ENCODE results near the gene PDE4D.

GRCh38 chr5:59789894-59790293 is 103.6 kb downstream of the PDE4D start:
- TF ChIP-seq EP300 (IDR thresholded peaks at IDR 0.05) (no peak), CTCF (IDR thresholded peaks at IDR 0.05) (no peak)
